SK-N-SH (cell line): ENCODE measurements around the gene PTGDR2. TPM values are rescaled to one million over a fixed set of nuclear protein-coding genes. Genes with fewer than 3 reads are reported as not detected.

Source experiments
- CTCF ChIA-PET: fragments of 300-600, 350-600 bp; formaldehyde crosslinking; extraction: SDS; loops from one replicate; lab custom pipeline; 2021; lab: Yijun Ruan, JAX
- POLR2A ChIA-PET: fragments of 350-600 bp; sonication (Branson Sonifier 250); formaldehyde crosslinking; extraction: SDS; loops from one replicate; lab custom pipeline; 2020; ENCODE audit warnings: antibody characterized with exemption, inconsistent platforms; lab: Yijun Ruan, JAX
- DNase-seq: peaks from one replicate; pipeline ENCODE4 v3.0.0; 2012
- H2AFZ ChIP-seq: fragments of 200-600 bp; sonication (generic); 2 replicates; pipeline ENCODE4 v1.8.1; 2016; ENCODE audit warnings: antibody characterized with exemption, mild to moderate bottlenecking, low read depth
- H3F3A ChIP-seq: fragments of 200-600 bp; sonication (generic); replicated peaks from 2 replicates; pipeline ENCODE3; 2016; ENCODE audit warnings: antibody characterized with exemption, mild to moderate bottlenecking; ENCODE audit not compliant: insufficient read depth
- H3K27ac ChIP-seq, 2 experiments: fragments of 200-500 bp in 1 of 2; fragments of 200-600 bp in 1 of 2; sonication (Bioruptor generic) in 1 of 2; sonication (generic), shearing (Covaris generic) in 1 of 2; 2 replicates each; pipeline versions ENCODE4 v1.5.1 to v1.6.1; 2014 to 2016; ENCODE audit warnings: low read depth in 2 of 2, inconsistent platforms in 1 of 2, low read length in 1 of 2, mild to moderate bottlenecking in 1 of 2, mixed read lengths in 1 of 2
- H3K27me3 ChIP-seq: fragments of 200-600 bp; sonication (generic), shearing (Covaris generic); 2 replicates; pipeline ENCODE4 v1.6.1; 2016; ENCODE audit warnings: mixed run types; ENCODE audit not compliant: insufficient read depth
- H3K36me3 ChIP-seq, 2 experiments: fragments of 200-500 bp in 1 of 2; fragments of 200-600 bp in 1 of 2; sonication (Bioruptor generic) in 1 of 2; sonication (generic) in 1 of 2; replicated peaks in 1 of 2; 2 replicates each; pipeline versions ENCODE3 to v1.5.1; 2014 to 2016; ENCODE audit warnings: low read length in 1 of 2, mild to moderate bottlenecking in 1 of 2; ENCODE audit not compliant: insufficient read depth in 2 of 2, control insufficient read depth in 1 of 2
- H3K4me1 ChIP-seq, 2 experiments: fragments of 200-500 bp in 1 of 2; fragments of 200-600 bp in 1 of 2; sonication (Bioruptor generic) in 1 of 2; sonication (generic), shearing (Covaris generic) in 1 of 2; 2 replicates each; pipeline versions ENCODE4 v1.5.1 to v1.6.1; 2014 to 2016; ENCODE audit warnings: low read depth in 1 of 2, low read length in 1 of 2, mixed run types in 1 of 2; ENCODE audit not compliant: insufficient read depth in 2 of 2, control insufficient read depth in 1 of 2
- H3K4me2 ChIP-seq: fragments of 200-600 bp; sonication (generic), shearing (Covaris generic); 2 replicates; pipeline ENCODE4 v1.6.1; 2017; ENCODE audit warnings: mixed run types
- H3K4me3 ChIP-seq, 2 experiments: fragments of 200-500 bp in 1 of 2; fragments of 200-600 bp in 1 of 2; sonication (Bioruptor generic) in 1 of 2; sonication (generic), shearing (Covaris generic) in 1 of 2; 2 replicates each; pipeline versions ENCODE4 v1.5.1 to v1.8.1; 2014 to 2016; ENCODE audit warnings: low read depth in 2 of 2, inconsistent platforms in 1 of 2, low read length in 1 of 2, mild to moderate bottlenecking in 1 of 2, mixed read lengths in 1 of 2, moderate library complexity in 1 of 2
- H3K79me2 ChIP-seq: fragments of 200-600 bp; sonication (generic); 2 replicates; pipeline ENCODE4 v1.8.1; 2017; ENCODE audit warnings: mild to moderate bottlenecking; ENCODE audit not compliant: insufficient read depth
- H3K9ac ChIP-seq: fragments of 200-600 bp; sonication (generic); 2 replicates; pipeline ENCODE4 v1.6.1; 2017; ENCODE audit warnings: mixed run types
- H3K9me2 ChIP-seq: fragments of 200-600 bp; sonication (generic); 2 replicates; pipeline ENCODE4 v1.6.1; 2017; ENCODE audit warnings: mixed run types
- H3K9me3 ChIP-seq: fragments of 200-600 bp; sonication (generic); 2 replicates; pipeline ENCODE4 v1.6.1; 2017; ENCODE audit warnings: mixed run types, mild to moderate bottlenecking, moderate library complexity
- H4K20me1 ChIP-seq: fragments of 200-600 bp; sonication (generic); 2 replicates; pipeline ENCODE4 v1.6.1; 2017; ENCODE audit warnings: mild to moderate bottlenecking, mixed run types; ENCODE audit not compliant: insufficient read depth
- FOSL2 ChIP-seq: IDR thresholded peaks from 2 replicates; pipeline ENCODE4 v1.4.0; 2012; ENCODE audit warnings: low read depth, mild to moderate bottlenecking, moderate library complexity, borderline replicate concordance
- GATA2 ChIP-seq: sonication (generic); formaldehyde crosslinking; IDR thresholded peaks from 2 replicates; pipeline ENCODE4 v1.5.0; 2020; ENCODE audit warnings: mild to moderate bottlenecking, missing genetic modification reagents
- IRF3 ChIP-seq: fragments of 150-350 bp; IDR thresholded peaks from 2 replicates; pipeline ENCODE4 v1.6.1; 2016; ENCODE audit warnings: mild to moderate bottlenecking, low read depth, low read length
- MEF2A ChIP-seq: IDR thresholded peaks from 2 replicates; pipeline ENCODE4 v1.4.0; 2012; ENCODE audit warnings: low read depth, borderline replicate concordance
- NFIC ChIP-seq: IDR thresholded peaks from 2 replicates; pipeline ENCODE4 v1.4.0; 2012; ENCODE audit warnings: borderline replicate concordance
- NRF1 ChIP-seq: IDR thresholded peaks from 2 replicates; pipeline ENCODE4 v1.6.1; 2012; ENCODE audit warnings: low read depth, mild to moderate bottlenecking, low read length
- RAD21 ChIP-seq: IDR thresholded peaks from 2 replicates; pipeline ENCODE4 v1.6.1; 2012; ENCODE audit warnings: mild to moderate bottlenecking, low read length
- REST ChIP-seq: IDR thresholded peaks from 2 replicates; pipeline ENCODE4 v1.6.1; 2012; ENCODE audit warnings: mild to moderate bottlenecking, low read depth, low read length, moderate library complexity
- SIN3A ChIP-seq: IDR thresholded peaks from 2 replicates; pipeline ENCODE4 v1.6.1; 2012; ENCODE audit warnings: low read depth, mild to moderate bottlenecking, low read length, moderate library complexity, borderline replicate concordance
- ZBTB33 ChIP-seq: IDR thresholded peaks from 2 replicates; pipeline ENCODE4 v1.4.0; 2012; ENCODE audit warnings: low read depth, borderline replicate concordance
- WGBS: methylation state at CpG from one replicate; pipeline ENCODE4 v1.1.6; 2017; ENCODE audit warnings: low lambda C conversion rate; 5-methylcytosine and 5-hydroxymethylcytosine counted together
- polyA plus RNA-seq, 3 experiments: library from polyadenylated mRNA; depleted of rRNA; stranded (reverse); fragments of >200 nt; gene quantifications; 2 replicates each; pipeline ENCODE4 v1.2.3, GENCODE V29; 2012

The PTGDR2 gene
- polyA plus RNA-seq, 1 of the 3 experiments (the other 2 are of a cell fraction) = 0.02 TPM

GRCh38 chr11:60867871-60868681 lies 12.3 kb upstream of the PTGDR2 start:
- CTCF ChIA-PET = interaction anchor here (0.9 to 7.7 kb wide), 2 partner anchors 37 to 47 kb away, joined by 3 to 56 read pairs; no protein-coding TSS in a partner anchor
- Histone ChIP-seq H3K4me2 (no peak overlapping the region), H4K20me1 (no peaks in the 10 kb centered on the region), H3K4me3 (no peak overlapping the region), H3K27ac (no peak overlapping the region), H2AFZ (no peak overlapping the region), H3K9me2 (no peaks in the 10 kb centered on the region), H3K9ac (no peak overlapping the region), H3K27me3 (no peaks in the 10 kb centered on the region; the same call in 1 of the 2 replicates), H3K79me2 (no peaks in the 10 kb centered on the region), H3K36me3 (no peaks in the 10 kb centered on the region), H3K4me1 (peaks cover 0 to 8% of the 10 kb centered on the region in 2 experiments; a peak in 1 of 4 replicates), H3K9me3 (no peaks in the 10 kb centered on the region), H3F3A (no peaks in the 10 kb centered on the region)
- DNase-seq = no peak
- TF ChIP-seq REST (no peak), ZBTB33 (no peak), NRF1 (no peak), FOSL2 (no peak), GATA2 (CRISPR knock-in tag) (no peak), MEF2A (no peak), RAD21 (no peak), NFIC (no peak), IRF3 (no peak), SIN3A (no peak)
- POLR2A ChIA-PET = no interaction called here
- 63% methylated on average over 10 of the region's 10 CpGs for WGBS
